ENCODE data around the gene HNRNPM. TPM values are rescaled to one million over a fixed set of nuclear protein-coding genes. Genes with fewer than 3 reads are reported as not detected.

The HNRNPM gene
- total RNA-seq, 1 experiment from 2014 or later, result 298 TPM

DNA sequence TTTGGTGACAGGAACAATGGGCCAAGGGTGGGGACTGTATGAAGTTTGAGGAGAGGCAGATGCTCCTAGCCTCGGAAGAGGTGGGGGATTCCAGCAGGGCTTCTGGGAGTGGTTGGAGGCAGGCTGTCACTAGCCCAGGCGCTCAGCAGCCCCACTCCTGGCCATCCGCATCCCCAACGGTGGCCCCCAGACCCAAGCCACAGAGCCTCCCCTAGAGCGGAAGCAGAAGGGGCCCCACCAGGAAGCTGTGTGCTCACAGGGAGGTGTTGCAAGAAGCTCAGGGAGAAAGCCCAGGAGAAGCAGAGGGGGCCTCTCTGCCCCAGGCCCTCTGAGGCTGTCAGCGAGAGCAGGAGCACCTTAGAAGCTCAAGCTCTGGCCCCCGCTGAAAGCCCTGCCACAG lies 49.4 kb downstream of the HNRNPM start (continued):
- TF ChIP-seq, protein P1, sequence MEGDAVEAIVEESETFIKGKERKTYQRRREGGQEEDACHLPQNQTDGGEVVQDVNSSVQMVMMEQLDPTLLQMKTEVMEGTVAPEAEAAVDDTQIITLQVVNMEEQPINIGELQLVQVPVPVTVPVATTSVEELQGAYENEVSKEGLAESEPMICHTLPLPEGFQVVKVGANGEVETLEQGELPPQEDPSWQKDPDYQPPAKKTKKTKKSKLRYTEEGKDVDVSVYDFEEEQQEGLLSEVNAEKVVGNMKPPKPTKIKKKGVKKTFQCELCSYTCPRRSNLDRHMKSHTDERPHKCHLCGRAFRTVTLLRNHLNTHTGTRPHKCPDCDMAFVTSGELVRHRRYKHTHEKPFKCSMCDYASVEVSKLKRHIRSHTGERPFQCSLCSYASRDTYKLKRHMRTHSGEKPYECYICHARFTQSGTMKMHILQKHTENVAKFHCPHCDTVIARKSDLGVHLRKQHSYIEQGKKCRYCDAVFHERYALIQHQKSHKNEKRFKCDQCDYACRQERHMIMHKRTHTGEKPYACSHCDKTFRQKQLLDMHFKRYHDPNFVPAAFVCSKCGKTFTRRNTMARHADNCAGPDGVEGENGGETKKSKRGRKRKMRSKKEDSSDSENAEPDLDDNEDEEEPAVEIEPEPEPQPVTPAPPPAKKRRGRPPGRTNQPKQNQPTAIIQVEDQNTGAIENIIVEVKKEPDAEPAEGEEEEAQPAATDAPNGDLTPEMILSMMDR (IDR thresholded peaks at IDR 0.05 in 2 of 3, conservative IDR thresholded peaks at IDR 0.05 in 1 of 3; ENCODE audit: borderline replicate concordance in 1 of 3, insufficient read depth in 1 of 3, low read depth in 2 of 3, low read length in 2 of 3), result no peak
- TF ChIP-seq ZFX (IDR thresholded peaks at IDR 0.05) (no peak), TCF7L2 (IDR thresholded peaks at IDR 0.05; ENCODE audit: borderline replicate concordance, extremely low read depth, insufficient read depth, insufficient read length) (no peak), SP1 (IDR thresholded peaks at IDR 0.05; ENCODE audit: low read depth) (no peak), ELF1 (IDR thresholded peaks at IDR 0.05; ENCODE audit: borderline replicate concordance, low read depth) (no peak), JUND (IDR thresholded peaks at IDR 0.05) (no peak)
- TF ChIP-seq, protein P2, sequence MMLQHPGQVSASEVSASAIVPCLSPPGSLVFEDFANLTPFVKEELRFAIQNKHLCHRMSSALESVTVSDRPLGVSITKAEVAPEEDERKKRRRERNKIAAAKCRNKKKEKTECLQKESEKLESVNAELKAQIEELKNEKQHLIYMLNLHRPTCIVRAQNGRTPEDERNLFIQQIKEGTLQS (IDR thresholded peaks at IDR 0.05), result no peak
- TF ChIP-seq, protein P3, sequence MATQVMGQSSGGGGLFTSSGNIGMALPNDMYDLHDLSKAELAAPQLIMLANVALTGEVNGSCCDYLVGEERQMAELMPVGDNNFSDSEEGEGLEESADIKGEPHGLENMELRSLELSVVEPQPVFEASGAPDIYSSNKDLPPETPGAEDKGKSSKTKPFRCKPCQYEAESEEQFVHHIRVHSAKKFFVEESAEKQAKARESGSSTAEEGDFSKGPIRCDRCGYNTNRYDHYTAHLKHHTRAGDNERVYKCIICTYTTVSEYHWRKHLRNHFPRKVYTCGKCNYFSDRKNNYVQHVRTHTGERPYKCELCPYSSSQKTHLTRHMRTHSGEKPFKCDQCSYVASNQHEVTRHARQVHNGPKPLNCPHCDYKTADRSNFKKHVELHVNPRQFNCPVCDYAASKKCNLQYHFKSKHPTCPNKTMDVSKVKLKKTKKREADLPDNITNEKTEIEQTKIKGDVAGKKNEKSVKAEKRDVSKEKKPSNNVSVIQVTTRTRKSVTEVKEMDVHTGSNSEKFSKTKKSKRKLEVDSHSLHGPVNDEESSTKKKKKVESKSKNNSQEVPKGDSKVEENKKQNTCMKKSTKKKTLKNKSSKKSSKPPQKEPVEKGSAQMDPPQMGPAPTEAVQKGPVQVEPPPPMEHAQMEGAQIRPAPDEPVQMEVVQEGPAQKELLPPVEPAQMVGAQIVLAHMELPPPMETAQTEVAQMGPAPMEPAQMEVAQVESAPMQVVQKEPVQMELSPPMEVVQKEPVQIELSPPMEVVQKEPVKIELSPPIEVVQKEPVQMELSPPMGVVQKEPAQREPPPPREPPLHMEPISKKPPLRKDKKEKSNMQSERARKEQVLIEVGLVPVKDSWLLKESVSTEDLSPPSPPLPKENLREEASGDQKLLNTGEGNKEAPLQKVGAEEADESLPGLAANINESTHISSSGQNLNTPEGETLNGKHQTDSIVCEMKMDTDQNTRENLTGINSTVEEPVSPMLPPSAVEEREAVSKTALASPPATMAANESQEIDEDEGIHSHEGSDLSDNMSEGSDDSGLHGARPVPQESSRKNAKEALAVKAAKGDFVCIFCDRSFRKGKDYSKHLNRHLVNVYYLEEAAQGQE (IDR thresholded peaks at IDR 0.05; ENCODE audit: low read depth), result no peak

DNA sequence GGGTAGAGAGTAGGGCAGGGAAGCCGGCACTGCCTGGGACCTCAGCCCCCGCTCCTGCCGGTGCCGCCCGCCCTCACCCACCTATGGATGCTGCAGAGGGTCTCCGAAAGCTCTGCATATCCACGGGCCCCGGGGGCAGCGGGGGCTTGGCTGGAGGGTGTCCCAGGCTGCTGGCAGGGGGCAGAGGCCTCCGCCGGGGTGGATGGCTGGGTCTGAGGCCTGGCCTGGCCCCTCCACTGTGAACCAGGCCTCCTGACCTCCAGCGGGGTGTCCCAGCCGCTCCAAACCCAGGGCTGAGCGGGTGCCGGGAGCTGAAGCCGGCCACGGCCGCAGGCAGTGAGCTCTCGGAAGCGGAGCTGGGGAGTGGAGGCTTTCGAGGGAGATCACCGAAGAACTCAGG lies 53.5 kb downstream of the HNRNPM start:
- H3K79me2 ChIP-seq (ENCODE audit: insufficient read depth, low read length), result no peaks in the 10 kb centered on the region
- intact Hi-C loops (cut with micrococcal nuclease), result no loop called here
- TF ChIP-seq POLR2A (IDR thresholded peaks at IDR 0.05; ENCODE audit: borderline replicate concordance, extremely low read depth, insufficient read depth, insufficient read length), result no peak
- TF ChIP-seq ELF1 (IDR thresholded peaks at IDR 0.05; ENCODE audit: borderline replicate concordance, low read depth), result no peak
- TF ChIP-seq, protein P2 (IDR thresholded peaks at IDR 0.05), result no peak
- TF ChIP-seq EZH2 (IDR thresholded peaks at IDR 0.05), result no peak
- no peak for TF ChIP-seq YY1 (IDR thresholded peaks at IDR 0.05; ENCODE audit: extremely low read depth, insufficient replicate concordance, low read depth, low read length)
- no peak for TF ChIP-seq RAD21 (IDR thresholded peaks at IDR 0.05; ENCODE audit: low read depth)
- no peak for TF ChIP-seq EGR1 (IDR thresholded peaks at IDR 0.05; ENCODE audit: low read depth)
- TF ChIP-seq, protein P3 (IDR thresholded peaks at IDR 0.05; ENCODE audit: low read depth), result no peak
- TF ChIP-seq, protein P4, sequence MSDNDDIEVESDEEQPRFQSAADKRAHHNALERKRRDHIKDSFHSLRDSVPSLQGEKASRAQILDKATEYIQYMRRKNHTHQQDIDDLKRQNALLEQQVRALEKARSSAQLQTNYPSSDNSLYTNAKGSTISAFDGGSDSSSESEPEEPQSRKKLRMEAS (IDR thresholded peaks at IDR 0.05), result no peak
- no peak for TF ChIP-seq SIN3A (IDR thresholded peaks at IDR 0.05; ENCODE audit: low read depth)
- TF ChIP-seq SP1 (IDR thresholded peaks at IDR 0.05; ENCODE audit: low read depth), result no peak
- TF ChIP-seq JUND (IDR thresholded peaks at IDR 0.05), result no peak

More for the DNA sequence above, 53.5 kb downstream of the HNRNPM start:
- BruUV-seq (replicated peaks), result no TSS peak
- Histone ChIP-seq H3K9ac (ENCODE audit: low read length) (no peak overlapping the region), H3K36me3 (ENCODE audit: control insufficient read depth in 1 of 2, insufficient read depth in 2 of 2, low read length in 2 of 2) (no peaks in the 10 kb centered on the region), H3K27ac (ENCODE audit: low read depth, low read length) (no peak overlapping the region), H3K4me2 (ENCODE audit: low read length) (no peak overlapping the region), H4K20me1 (ENCODE audit: insufficient read depth) (no peaks in the 10 kb centered on the region), H3K9me2 (ENCODE audit: insufficient read depth) (no peaks in the 10 kb centered on the region), H3K9me3 (ENCODE audit: control insufficient read depth in 1 of 2, insufficient read depth in 1 of 2, low read depth in 1 of 2, low read length in 2 of 2) (no peaks in the 10 kb centered on the region), H2AFZ (ENCODE audit: low read depth, low read length, poor library complexity, severe bottlenecking) (no peak overlapping the region), H3K4me3 (replicated peaks in 1 of 2; ENCODE audit: low read depth in 1 of 2, low read length in 2 of 2) (no peak overlapping the region), H3K4me1 (ENCODE audit: control insufficient read depth in 1 of 2, insufficient read depth in 2 of 2, low read length in 2 of 2) (peaks cover 0 to 3% of the 10 kb centered on the region in 2 experiments; a peak in 1 of 4 replicates), H3K27me3 (ENCODE audit: insufficient read depth, low read length) (no peaks in the 10 kb centered on the region)
- POLR2A ChIA-PET, result no interaction called here
- CTCF ChIA-PET, result no interaction called here
- ATAC-seq, result no peak
- RAD21 ChIA-PET (ENCODE audit: low non-redundant PET in 1 of 2, low total read pairs in 2 of 2, uncharacterized antibody in 2 of 2, unreplicated experiment in 2 of 2), result no interaction called here
- DNase-seq (ENCODE audit: low read depth, low spot score), result no peak

All from HCT116 (cell line).